ENCODE measurements around the gene NDUFB3.
A peak's percentile ranks its signal among the peaks of the same experiment; 100 is the strongest.
"Not testable (repeated sequence)": the region's sequence is repeated elsewhere in the genome, so short reads cannot be mapped to it uniquely, and the experiment has no call there.

NDUFB3 gene

GRCh38 chr2:201110615-201111014 is 38.8 kb downstream of the NDUFB3 start:
- DNase-seq (ENCODE audit: low spot score in 2 of 2) (no peak), ATAC-seq (ENCODE audit: low read depth) (no peak)
- Mint-ChIP-seq H3K9me3 (no peaks in the 10 kb centered on the region), H3K4me3 (no peak overlapping the region), H3K36me3 (peaks cover 6% of the 10 kb centered on the region), H3K27ac (no peak overlapping the region), H3K4me1 (peaks cover 17% of the 10 kb centered on the region), H3K27me3 (no peaks in the 10 kb centered on the region)

GRCh38 chr2:201111096-201111495 is 39.3 kb downstream of the NDUFB3 start:
- no peaks in the 10 kb centered on the region for H3K9me3 Mint-ChIP-seq
- H3K27ac Mint-ChIP-seq, result no peak overlapping the region
- no peak for DNase-seq (ENCODE audit: low spot score in 2 of 2)
- no peak overlapping the region for H3K4me3 Mint-ChIP-seq
- H3K27me3 Mint-ChIP-seq, result no peaks in the 10 kb centered on the region
- ATAC-seq (ENCODE audit: low read depth), result no peak
- peaks cover 16% of the 10 kb centered on the region for H3K4me1 Mint-ChIP-seq
- H3K36me3 Mint-ChIP-seq, result peaks cover 2% of the 10 kb centered on the region

- no peak for DNase-seq (ENCODE audit: low spot score in 2 of 2)
- peak overlapping the region; percentile 71 for H3K4me3 Mint-ChIP-seq
- no peaks in the 10 kb centered on the region for H3K27me3 Mint-ChIP-seq
- H3K4me1 Mint-ChIP-seq, result peaks cover 23% of the 10 kb centered on the region
- peak overlapping the region; percentile 99 for H3K27ac Mint-ChIP-seq
- no peak for ATAC-seq (ENCODE audit: low read depth)
- H3K36me3 Mint-ChIP-seq, result peaks cover 1% of the 10 kb centered on the region
- no peaks in the 10 kb centered on the region for H3K9me3 Mint-ChIP-seq
These were observed 42.5 kb downstream of the NDUFB3 start for GRCh38 chr2:201114350-201114749.

- H3K36me3 Mint-ChIP-seq, result peaks cover 1% of the 10 kb centered on the region
- H3K4me3 Mint-ChIP-seq, result peak overlapping the region; percentile 88
- no peak for ATAC-seq (ENCODE audit: low read depth)
- H3K9me3 Mint-ChIP-seq, result no peaks in the 10 kb centered on the region
- H3K4me1 Mint-ChIP-seq, result peaks cover 25% of the 10 kb centered on the region
- H3K27ac Mint-ChIP-seq, result peak overlapping the region; percentile 99
- no peak for DNase-seq (ENCODE audit: low spot score in 2 of 2)
- no peaks in the 10 kb centered on the region for H3K27me3 Mint-ChIP-seq
These were observed 43.0 kb downstream of the NDUFB3 start for GRCh38 chr2:201114846-201115245.

GRCh38 chr2:201116115-201116958 is 44.5 kb downstream of the NDUFB3 start, which contains the start of gene CFLAR:
Gene CFLAR (plus strand): TSS chr2:201116164. CDS start chr2:201129866, 13,702 bp downstream.
- Mint-ChIP-seq H3K4me1 (peaks cover 35% of the 10 kb centered on the region), H3K9me3 (no peaks in the 10 kb centered on the region), H3K36me3 (peaks cover 1% of the 10 kb centered on the region), H3K27me3 (no peaks in the 10 kb centered on the region), H3K27ac (peak within 1 kb of the TSS; percentile 99), H3K4me3 (peak within 1 kb of the TSS; percentile 88)
- peak; percentile 65 to 66 for DNase-seq (ENCODE audit: low spot score in 2 of 2)
- ATAC-seq (ENCODE audit: low read depth), result peak; percentile 36

- H3K4me1 Mint-ChIP-seq, result peaks cover 39% of the 10 kb centered on the region
These were observed 45.3 kb downstream of the NDUFB3 start for GRCh38 chr2:201116959-201117734.

GRCh38 chr2:201117735-201118094 is 45.9 kb downstream of the NDUFB3 start:
- Mint-ChIP-seq H3K4me1 (peaks cover 45% of the 10 kb centered on the region), H3K4me3 (peak overlapping the region; percentile 88), H3K27ac (peak overlapping the region; percentile 99)
- ATAC-seq (ENCODE audit: low read depth); H3K36me3 Mint-ChIP-seq; H3K9me3 Mint-ChIP-seq; H3K27me3 Mint-ChIP-seq: not testable (repeated sequence)
- peak in 1 of 2 donors; percentile 28 for DNase-seq (ENCODE audit: low spot score in 2 of 2)

More at GRCh38 chr2:201116959-201117734, 45.3 kb downstream of the NDUFB3 start:
- ATAC-seq (ENCODE audit: low read depth) (peak; percentile 29), DNase-seq (ENCODE audit: low spot score in 2 of 2) (peak; percentile 32 to 65)
- Mint-ChIP-seq H3K27me3 (no peaks in the 10 kb centered on the region), H3K27ac (peak overlapping the region; percentile 99), H3K4me3 (peak overlapping the region; percentile 88), H3K36me3 (peaks cover 1% of the 10 kb centered on the region), H3K9me3 (no peaks in the 10 kb centered on the region)

- ATAC-seq (ENCODE audit: low read depth) (peak; percentile 62), DNase-seq (ENCODE audit: low spot score in 2 of 2) (peak; percentile 80 to 86)
- Mint-ChIP-seq H3K27me3 (no peaks in the 10 kb centered on the region), H3K9me3 (no peaks in the 10 kb centered on the region), H3K36me3 (peaks cover 5% of the 10 kb centered on the region), H3K4me3 (peak overlapping the region; percentile 88), H3K4me1 (peaks cover 46% of the 10 kb centered on the region), H3K27ac (peak overlapping the region; percentile 99)
These were observed 46.5 kb downstream of the NDUFB3 start for GRCh38 chr2:201118121-201118960.

GRCh38 chr2:201118961-201119854 is 47.4 kb downstream of the NDUFB3 start:
- DNase-seq (ENCODE audit: low spot score in 2 of 2) (no peak), ATAC-seq (ENCODE audit: low read depth) (peak; percentile 2)
- H3K4me3 Mint-ChIP-seq, result peak overlapping the region; percentile 88
- no peaks in the 10 kb centered on the region for H3K9me3 Mint-ChIP-seq
- H3K36me3 Mint-ChIP-seq, result peaks cover 5% of the 10 kb centered on the region
- H3K4me1 Mint-ChIP-seq, result peaks cover 48% of the 10 kb centered on the region
- H3K27me3 Mint-ChIP-seq, result no peaks in the 10 kb centered on the region
- peak overlapping the region; percentile 99 for H3K27ac Mint-ChIP-seq

GRCh38 chr2:201122276-201122675 is 50.5 kb downstream of the NDUFB3 start:
- Mint-ChIP-seq H3K4me1 (peaks cover 58% of the 10 kb centered on the region), H3K4me3 (peak overlapping the region; percentile 68), H3K27ac (peak overlapping the region; percentile 99), H3K27me3 (no peaks in the 10 kb centered on the region), H3K36me3 (peaks cover 7% of the 10 kb centered on the region), H3K9me3 (no peaks in the 10 kb centered on the region)
- no peak for ATAC-seq (ENCODE audit: low read depth)
- DNase-seq (ENCODE audit: low spot score in 2 of 2), result no peak

GRCh38 chr2:201126308-201127151 is 54.7 kb downstream of the NDUFB3 start:
- ATAC-seq (ENCODE audit: low read depth), result peak; percentile 11
- H3K4me1 Mint-ChIP-seq, result peaks cover 66% of the 10 kb centered on the region
- H3K27me3 Mint-ChIP-seq, result no peaks in the 10 kb centered on the region
- peak overlapping the region; percentile 99 for H3K27ac Mint-ChIP-seq
- H3K36me3 Mint-ChIP-seq, result peaks cover 6% of the 10 kb centered on the region
- peak overlapping the region; percentile 75 for H3K4me3 Mint-ChIP-seq
- no peaks in the 10 kb centered on the region for H3K9me3 Mint-ChIP-seq
- no peak for DNase-seq (ENCODE audit: low spot score in 2 of 2)

- no peaks in the 10 kb centered on the region for H3K9me3 Mint-ChIP-seq
- ATAC-seq (ENCODE audit: low read depth) (no peak), DNase-seq (ENCODE audit: low spot score in 2 of 2) (no peak)
These were observed 55.3 kb downstream of the NDUFB3 start for GRCh38 chr2:201127152-201127511.

More at GRCh38 chr2:201127152-201127511, 55.3 kb downstream of the NDUFB3 start:
- Mint-ChIP-seq H3K4me1 (peaks cover 65% of the 10 kb centered on the region), H3K36me3 (peaks cover 6% of the 10 kb centered on the region), H3K4me3 (peak overlapping the region; percentile 75), H3K27me3 (no peaks in the 10 kb centered on the region), H3K27ac (peak overlapping the region; percentile 99)

All from memory B cell (primary cell).